HG02870 (cell line): ENCODE measurements around the gene LRRC32.

Experiments used
- ATAC-seq: cut with Tn5 transposase; IDR thresholded peaks from one replicate; pipeline ENCODE4 v1.9.1; 2021; ENCODE audit warnings: mild to moderate bottlenecking, moderate library complexity; ENCODE audit not compliant: unreplicated experiment

Gene LRRC32

GRCh38 chr11:76700177-76701100, 29.9 kb upstream of the LRRC32 start:
- ATAC-seq, result no peak

- ATAC-seq, result no peak
Measured at GRCh38 chr11:76699451-76700091, 29.0 kb upstream of the LRRC32 start.

- no peak for ATAC-seq
Measured at GRCh38 chr11:76698321-76699043, 27.9 kb upstream of the LRRC32 start.

GRCh38 chr11:76696756-76697155, 26.2 kb upstream of the LRRC32 start:
- no peak for ATAC-seq

- ATAC-seq, result no peak
Measured at GRCh38 chr11:76695771-76696170, 25.2 kb upstream of the LRRC32 start.

GRCh38 chr11:76695133-76695532, 24.6 kb upstream of the LRRC32 start:
- ATAC-seq, result no peak

GRCh38 chr11:76694664-76695063, 24.1 kb upstream of the LRRC32 start:
- ATAC-seq, result no peak

GRCh38 chr11:76693806-76694205, 23.3 kb upstream of the LRRC32 start:
- no peak for ATAC-seq

- no peak for ATAC-seq
Measured at GRCh38 chr11:76692956-76693355, 22.4 kb upstream of the LRRC32 start.

GRCh38 chr11:76691655-76692054, 21.1 kb upstream of the LRRC32 start:
- no peak for ATAC-seq

GRCh38 chr11:76690736-76691135, 20.2 kb upstream of the LRRC32 start:
- no peak for ATAC-seq

- ATAC-seq, result no peak
Measured at GRCh38 chr11:76689313-76690260, 19.0 kb upstream of the LRRC32 start.

GRCh38 chr11:76688146-76688545, 17.6 kb upstream of the LRRC32 start:
- no peak for ATAC-seq

- ATAC-seq, result no peak
Measured at GRCh38 chr11:76686261-76687079, 15.9 kb upstream of the LRRC32 start.

GRCh38 chr11:76685831-76686230, 15.3 kb upstream of the LRRC32 start:
- ATAC-seq, result no peak

- no peak for ATAC-seq
Measured at GRCh38 chr11:76685237-76685636, 14.7 kb upstream of the LRRC32 start.

- no peak for ATAC-seq
Measured at GRCh38 chr11:76684516-76684915, 14.0 kb upstream of the LRRC32 start.

GRCh38 chr11:76683161-76684095, 12.9 kb upstream of the LRRC32 start:
- no peak for ATAC-seq

- no peak for ATAC-seq
Measured at GRCh38 chr11:76682684-76683083, 12.1 kb upstream of the LRRC32 start.
